HG02623 (cell line): Measurements from ENCODE around the gene RBM38.

Experiments used
- ATAC-seq: cut with Tn5 transposase; IDR thresholded peaks from one replicate; pipeline ENCODE4 v1.9.1; 2021; ENCODE audit warnings: moderate library complexity; ENCODE audit not compliant: unreplicated experiment

The RBM38 gene

DNA sequence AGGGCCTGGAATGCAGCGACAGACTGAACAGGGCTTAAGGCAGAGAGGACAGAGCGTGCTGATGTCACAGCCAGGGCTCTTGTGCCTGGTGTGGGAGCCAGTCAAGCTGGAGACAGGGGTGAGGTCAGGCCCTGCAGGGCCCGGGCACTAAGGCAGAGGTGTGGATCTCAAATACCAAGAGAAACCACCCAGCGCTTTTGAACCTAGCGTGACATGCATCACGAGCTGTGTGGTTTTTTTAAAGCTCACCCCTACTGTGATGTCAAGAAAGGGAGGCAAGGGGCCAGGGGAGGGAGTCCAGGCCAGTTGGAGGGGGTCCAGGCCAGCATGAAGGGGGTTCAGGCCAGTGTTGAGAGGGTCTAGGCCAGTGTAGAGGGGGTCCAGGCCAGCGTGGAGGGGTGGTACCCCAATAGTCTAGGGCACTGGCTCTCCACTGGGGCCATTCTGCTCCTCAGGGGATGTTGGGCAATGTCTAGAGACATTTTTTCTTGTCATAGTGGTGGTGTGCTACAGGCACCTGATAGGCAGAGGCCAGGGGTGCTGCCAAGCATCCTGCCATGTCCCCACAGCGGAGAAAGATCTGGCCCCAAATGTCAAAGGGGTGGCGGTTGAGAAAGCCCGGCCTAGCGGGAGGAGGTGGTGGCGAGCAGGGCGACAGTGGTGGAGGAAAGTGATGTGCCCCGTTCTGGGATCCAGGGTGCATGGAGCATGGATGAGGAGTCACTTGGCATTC lies 42.6 kb downstream of the RBM38 start:
- no peak for ATAC-seq

DNA sequence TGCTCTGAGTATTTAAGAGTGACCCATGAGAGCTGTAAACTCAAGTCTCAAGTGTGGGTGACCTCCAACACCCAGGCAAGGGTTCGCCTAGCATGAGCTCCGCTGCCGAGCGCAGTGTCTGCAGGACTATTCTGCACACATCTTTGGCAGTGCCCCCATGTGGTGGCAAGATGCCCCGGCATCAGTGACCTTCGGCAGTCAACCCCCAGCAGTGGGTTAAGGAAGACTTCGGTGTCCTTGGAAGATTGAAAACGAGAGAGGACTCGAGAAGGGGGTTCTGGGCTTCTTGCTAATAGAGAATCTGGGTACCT lies 43.1 kb downstream of the RBM38 start:
- no peak for ATAC-seq

DNA sequence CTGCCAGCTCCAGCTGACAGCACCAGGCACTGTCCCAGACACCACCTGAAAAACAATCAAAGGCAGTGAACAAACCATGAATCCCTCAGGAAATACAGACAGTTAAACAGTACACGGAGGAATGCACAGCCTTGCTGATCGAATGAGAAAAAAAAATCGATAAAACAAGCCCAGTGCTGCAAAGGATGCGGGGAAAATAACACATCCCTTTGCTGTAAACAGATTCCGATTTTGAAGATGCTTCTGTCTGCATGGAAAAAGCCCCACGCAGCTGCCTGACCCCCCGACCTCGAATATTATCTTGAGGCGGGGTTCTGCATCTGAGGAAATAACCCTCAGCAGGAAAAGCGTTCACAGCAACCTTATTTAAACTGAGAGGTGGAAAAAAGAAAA lies 43.9 kb downstream of the RBM38 start:
- ATAC-seq, result no peak

DNA sequence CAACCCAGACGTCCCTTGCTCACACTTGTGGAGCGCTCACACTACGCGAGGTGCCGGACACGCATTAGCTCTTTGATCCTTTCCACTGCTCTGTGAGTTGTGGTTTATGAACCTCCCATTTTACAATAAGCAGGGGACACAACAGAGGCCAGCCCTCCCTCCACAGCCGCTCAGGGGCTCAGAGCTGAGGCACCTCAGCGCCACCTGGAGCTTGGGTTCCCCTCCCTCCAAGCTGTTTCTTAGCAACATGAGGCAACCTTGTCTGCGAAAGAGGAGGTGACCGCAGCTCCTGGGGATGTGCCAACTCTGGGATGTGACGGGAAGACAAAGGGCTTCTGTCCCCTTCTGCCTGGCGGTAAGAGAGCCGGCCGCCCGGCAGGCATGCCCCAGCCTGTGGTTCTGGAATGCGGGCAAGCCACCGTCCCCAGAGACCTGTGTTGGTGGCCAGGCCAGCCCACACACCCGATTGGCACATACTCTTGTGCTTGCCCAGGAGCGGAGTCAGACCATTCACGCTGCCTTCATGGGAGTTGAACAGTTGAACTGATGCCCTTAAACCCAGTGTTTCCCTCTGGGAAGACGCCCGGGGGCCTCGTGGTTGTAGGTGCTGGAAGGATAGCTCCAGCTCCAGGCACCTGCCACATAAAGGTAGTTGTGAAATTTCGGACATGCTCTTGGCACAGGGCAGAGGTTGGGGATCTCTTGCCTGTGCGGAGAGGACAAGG lies 44.5 kb downstream of the RBM38 start:
- ATAC-seq, result no peak

DNA sequence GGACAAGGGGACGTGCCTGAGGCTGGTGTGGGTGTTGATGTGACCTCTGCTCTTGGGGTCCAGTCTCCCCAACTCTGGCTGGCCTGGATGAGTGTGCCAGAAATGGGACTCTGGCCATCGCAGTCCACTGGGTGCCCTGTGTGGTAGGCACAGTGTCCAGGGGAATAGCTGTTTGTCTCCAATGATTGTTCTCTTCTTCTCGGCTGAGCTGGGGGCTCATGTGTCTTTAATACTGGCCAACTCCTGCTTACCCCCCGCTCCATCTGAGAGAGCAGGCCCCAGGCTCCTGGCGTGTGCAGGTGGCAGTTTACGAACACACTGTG lies 45.0 kb downstream of the RBM38 start:
- no peak for ATAC-seq

DNA sequence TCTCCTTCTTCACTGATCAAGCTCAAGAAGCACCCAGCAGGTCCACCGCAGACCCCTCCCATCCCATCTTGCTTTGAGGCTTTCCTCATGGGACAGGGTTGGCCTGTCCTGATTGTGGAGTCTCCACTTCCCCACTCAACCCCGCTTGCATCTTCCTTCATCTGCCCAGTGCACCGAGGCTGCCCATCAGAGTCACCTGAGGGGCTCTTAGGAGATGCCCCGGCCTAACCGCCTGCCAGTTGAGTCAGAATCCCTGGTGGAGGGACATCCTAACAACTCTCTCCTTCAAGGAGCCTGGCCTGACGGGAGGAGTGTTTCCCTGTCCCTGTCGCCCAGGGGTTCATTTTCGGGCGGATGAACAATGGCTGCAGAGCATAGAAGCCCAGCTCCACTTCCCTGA lies 46.1 kb downstream of the RBM38 start:
- ATAC-seq, result no peak

DNA sequence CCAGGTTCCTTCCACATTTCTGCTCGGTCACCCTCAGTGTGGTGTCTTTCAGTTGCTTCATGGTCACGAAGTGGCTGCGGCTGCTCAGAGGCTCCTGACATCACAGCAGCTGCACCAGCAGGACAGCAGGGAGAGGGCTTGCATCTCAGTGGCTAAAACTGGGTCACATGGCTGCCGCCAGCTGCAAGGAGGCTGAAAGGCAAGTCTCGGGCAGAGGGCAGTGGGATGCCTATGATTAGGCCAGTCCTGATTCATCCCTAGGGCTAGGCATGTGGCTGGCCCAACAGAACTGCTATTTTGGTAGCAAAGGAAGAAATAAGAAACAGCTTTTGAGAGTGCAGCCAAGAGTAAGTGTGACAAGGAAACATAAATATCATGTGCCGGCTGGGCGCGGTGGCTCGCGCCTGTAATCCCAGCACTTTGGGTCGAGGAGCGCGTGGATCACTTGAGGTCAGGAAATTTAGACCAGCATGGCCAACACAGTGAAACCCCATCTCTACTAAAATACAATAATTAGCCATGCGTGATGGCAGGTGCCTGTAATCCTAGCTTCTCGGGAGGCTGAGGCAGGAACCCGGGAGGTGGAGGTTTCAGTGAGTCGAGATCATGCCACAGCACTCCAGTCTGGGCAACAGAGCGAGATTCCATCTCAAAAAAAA lies 46.6 kb downstream of the RBM38 start:
- no peak for ATAC-seq

DNA sequence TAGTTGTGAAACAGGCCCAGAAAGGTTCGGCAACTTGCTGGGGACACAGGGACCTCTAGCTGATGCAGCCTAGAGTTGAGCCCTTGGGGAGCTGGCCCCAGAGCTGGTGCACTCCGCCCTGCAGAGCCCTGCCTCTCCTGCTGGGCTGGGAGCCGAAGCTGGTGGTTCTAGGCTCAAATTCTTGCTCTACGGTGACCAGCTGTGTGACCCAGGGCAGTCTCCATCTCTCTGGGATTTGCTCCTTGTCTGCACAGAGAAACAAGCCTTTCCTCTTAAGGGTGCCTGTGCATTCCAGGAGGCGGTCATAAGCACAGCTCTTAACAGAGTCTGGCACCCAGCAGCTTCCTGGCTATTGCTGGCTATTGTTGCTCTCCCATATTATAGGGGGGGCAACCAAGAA lies 47.4 kb downstream of the RBM38 start:
- no peak for ATAC-seq

DNA sequence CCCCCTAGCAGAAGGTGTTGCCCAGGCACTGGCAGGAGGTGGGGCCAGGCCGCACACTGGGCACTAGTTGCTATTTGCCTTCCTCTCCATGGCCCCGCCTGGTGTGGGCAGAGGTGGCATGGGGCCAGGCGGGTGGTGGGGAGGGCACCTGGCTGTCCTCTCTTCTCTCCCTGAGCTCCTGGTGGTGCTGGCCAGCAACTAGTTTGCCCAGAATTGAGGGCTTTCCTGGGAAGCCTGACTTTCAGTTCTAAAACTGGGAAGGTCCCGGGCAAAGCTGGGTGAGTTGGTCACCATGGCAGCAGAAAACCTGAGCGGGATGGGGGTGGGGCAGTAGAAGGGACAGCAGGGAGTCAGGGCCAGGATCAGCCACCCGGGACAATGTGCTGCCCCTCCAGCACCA lies 48.2 kb downstream of the RBM38 start:
- ATAC-seq, result no peak

DNA sequence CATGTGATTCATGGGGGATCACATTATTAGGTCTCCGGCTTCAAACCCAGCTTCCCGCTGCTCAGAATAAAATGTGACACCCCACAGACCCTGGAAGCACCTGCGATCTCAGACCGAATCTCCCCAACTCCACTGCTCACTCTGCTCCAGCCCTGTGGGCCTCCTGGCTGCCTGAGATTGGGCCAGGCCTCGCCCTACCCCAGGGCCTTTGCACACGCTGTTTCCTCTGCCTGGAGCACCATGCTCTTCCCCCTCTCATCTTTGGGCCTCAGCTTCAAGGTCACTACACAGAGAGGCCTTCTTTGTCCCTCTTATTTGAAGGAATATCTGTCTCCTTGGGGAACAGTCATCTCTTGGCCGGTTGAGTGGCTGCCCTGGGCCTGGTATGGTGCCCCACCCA lies 48.8 kb downstream of the RBM38 start:
- ATAC-seq, result no peak

DNA sequence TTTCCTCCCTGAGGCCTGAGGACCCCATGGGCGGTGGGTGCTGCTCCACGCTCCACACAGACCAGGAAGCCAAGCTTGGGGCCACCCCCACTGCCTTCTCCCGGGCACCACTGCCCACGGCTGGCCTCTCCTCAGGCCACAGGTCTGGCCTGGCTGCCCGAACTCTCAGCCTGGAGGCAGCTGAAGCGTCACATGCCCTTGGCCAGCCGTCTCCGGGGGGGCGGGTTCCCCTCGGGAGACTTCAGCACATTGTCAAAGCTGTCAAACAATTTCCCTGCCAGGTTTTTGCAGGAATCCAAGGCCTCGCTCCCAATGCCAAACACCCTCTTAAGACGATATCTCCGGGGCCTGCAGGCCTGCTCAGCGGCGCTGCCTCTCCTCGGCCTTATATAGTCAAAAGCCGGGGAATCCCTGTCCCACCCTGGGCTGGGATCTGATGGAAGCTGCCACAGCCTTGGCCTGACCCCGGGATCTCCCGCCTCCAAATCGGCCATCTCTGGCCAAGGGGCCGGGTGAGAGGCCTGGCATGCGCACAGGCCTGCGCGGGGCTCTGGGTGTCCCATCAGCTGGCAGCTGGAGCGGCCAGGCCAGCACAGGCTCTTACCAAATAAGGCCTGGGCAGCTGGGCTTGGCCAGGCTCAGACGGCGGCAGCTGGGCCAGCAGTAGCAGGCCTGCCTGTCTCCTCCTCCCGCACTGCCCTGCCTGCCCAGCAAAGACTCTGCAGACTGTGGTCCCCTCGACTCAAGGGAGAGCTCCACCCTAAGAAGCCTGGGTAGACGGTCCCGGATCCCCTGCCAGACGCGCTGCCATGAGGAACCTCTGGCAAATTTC lies 49.7 kb downstream of the RBM38 start:
- ATAC-seq, result no peak

DNA sequence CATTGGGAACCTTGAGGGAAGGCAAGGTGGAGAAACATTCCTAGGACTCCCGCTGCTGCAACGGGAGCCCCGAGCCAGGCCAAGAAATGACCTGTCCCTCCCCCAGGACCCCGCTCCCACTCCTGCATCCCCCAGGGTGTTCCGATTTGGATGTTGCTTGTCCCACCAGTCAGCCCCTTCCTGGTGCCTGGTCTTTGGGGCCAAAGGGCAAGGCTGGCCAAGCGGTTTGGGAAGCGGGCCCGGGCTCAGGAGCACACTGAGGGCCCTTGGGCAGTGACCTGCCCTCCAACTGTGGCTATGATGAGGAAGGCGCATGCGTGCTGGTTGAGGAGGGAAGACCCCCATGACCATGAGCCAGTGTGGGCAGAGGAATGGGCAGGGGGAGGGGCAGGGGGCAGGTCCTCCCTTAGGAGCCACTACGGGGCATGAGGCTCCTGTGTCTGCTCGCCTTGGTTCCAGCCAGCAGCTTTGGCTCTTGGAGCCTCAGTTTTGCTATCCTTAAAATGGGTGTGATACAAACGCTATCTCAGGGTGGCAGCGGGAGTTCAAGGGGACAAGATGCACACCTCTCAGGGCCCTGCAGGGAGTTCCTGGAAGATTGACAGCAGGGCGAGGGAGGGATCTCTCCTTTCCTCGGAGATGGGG lies 50.4 kb downstream of the RBM38 start:
- no peak for ATAC-seq

DNA sequence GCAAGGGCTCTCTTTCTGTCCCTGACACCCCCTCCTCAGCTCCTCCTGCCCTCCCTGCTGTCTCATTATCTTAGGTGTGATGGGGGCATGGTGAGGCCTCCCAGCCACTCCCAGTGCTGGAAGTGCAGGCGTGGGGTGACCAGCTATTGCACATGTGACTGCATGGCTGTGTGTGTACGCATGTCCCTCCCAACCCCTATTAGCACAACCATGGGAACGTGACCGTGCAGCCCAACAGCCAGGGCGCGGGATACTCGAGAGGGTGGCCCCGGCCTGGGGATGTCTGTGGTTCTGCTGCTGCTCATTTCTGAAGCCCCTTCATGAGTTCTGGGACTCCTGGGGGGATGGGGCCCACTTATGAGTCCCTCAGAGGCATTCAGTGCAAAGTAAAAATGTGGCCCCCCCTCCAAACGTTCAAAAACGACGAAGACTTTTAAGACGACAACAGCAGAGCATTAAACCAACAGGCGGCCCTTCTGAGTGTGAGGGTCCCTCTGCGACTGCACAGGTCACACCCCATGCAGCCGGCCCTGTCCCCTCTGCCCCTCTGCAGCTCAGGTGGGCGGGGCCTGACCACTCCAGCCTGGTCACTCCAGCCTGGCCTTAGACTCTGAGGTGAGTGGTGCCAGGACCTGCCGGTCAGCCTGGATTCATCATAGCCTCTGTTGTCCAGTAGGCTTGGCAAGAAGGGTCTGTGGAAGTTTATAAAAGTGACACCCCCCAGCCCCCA lies 51.1 kb downstream of the RBM38 start:
- ATAC-seq, result no peak

DNA sequence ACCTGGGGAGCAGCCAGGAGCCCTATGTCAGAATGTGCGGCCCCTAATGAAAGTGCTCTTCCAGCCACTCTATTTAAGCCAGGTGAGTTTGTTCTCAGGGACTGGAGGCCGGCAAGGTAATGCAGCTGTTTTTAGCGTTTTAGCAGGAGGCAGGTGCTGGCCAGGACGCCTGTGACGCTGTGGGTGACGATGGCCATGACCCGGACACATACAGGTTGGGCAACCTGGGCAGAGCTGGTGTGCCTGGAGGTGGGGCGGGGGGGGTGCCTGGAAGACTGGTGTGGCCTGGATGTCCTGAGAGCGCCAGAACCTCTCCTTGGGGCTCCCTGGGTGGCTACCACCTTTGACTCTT lies 51.7 kb downstream of the RBM38 start:
- no peak for ATAC-seq

DNA sequence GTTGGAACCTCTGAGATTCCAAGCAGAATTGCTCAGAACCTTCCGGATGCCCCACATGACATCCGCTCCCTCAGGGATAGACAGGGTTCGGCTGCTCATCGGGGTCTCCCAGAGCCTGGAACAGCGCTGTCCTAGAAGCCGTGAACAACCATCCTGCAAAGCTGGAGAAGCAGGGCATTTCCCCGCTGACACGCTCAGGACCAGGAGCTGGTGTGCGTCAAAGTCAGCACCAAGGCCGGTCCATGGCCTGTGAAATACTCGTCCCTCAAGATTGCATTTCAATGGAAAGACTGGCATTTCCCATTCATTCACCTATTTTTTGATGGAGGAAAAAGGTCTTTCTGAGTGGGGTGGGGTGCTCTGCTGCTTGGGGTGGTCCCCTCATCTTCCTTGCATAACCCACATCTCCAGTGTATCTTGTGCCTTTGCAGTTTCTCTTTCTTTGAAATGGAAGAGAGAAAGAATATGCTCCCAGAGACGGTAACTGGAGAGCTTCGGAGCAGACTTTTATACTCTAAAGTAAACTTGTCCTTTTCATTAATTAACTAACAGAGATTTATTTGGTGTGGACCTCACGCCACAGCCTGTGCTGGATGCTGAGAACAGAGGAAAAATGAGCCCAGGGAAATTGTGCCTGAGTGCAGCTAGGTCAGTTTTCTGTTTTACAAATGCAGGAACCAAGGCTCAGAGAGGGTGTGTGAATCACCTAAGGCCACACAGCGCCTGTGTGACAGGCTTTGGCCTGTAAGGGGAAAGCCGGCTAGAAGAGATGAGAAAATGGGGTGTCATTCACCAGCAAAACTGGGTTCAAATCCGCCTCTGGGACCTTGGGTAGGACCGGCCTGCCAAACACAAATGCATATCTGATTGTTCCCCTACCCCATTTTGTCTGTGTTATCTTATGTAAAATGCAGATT lies 52.4 kb downstream of the RBM38 start:
- ATAC-seq, result no peak

DNA sequence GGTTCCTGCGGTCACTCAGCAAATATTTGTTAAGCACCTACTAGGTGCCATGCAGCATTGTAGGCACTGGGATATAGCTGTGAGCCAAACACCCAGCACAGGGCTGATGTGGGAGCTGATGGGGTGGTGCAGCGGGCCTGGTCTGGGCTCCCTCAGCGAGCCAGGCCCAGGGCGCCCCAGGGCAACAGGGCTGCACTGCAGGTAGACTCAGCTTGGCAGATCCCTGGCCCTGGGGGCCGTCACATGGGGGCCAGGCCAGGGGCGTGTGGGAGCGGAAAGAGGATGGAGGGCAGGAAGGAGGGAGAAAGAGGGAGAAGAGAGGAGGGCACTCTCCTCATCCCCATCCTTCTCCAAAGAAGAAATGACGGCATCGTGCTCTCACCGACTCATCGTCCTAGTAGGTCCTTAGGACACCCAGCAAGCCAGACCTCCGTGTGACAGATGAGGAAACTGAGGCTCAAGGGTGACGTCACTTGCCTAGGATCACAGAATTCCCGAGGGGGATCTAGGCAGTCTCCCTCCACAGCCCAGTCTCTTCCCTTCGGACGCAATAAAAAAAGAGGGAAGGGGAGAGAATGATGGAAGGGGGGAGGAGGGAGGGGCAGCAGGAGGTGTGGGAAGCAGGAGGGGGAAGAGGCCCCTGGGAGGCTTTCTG lies 53.3 kb downstream of the RBM38 start:
- ATAC-seq, result no peak

DNA sequence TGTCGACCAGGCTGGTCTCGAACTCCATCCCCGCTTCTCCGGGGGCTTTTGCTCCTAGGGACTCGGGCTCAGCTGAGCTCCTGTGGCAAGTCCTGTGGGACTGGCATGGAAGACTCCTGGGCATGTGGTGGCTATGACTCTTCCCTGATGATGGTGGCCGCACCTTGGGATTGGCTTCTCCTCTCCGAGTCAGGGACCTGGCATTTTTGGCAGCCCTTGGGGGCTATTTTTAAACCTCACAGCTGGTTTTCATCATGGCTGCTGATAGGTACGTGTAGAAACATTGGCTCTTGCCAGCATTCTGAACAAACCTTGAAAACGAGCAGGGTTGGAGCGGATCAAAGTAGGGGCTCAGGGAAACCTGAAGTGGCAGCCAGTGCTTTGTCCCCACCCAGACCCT lies 54.1 kb downstream of the RBM38 start:
- ATAC-seq, result no peak

DNA sequence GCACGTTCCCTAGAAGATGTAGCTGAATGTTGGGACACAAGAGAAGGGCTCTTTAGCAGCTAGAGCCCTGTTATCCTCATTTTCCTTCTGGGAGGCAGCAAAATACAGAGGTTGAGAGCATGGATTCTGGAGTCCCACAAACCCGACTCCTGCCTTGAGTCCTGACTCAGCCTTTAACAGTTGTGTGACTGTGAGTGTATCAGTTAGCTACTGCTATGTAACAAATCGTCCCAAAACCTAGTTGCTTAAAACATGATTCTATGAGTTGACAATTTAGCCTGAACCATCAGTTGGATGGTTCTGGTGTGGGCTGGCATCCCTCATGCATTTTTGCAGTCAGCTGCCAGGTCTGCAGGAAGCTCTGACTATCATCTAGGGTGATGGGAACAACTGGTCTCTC lies 54.6 kb downstream of the RBM38 start:
- no peak for ATAC-seq

DNA sequence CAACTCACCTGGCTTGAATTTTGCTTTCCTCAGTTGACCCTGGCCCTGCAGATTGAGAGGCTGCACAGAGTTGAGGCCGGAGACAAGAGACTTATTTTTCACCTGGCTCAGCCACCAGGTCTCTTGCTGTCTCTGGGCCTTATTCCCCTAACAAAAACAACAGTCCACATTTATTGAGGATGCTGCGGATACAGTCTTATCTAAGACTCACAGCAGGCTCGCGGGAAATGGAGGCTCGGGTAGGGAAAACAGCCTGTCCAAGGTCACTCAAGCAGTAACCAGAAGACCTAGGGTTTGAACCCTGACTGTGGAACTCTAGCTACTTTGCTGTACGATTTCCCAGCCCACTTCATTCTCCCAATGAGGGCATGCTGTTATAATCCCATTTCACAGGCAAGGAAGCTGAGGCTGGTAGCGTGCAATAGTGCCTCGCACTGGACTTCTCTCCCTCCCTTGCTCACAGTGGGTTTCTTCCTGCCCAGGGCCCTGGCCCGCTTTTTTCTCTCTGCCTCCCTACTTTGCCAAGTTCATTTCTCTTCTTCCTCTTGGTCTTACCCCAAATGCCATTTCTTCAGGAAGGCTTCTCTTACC lies 57.7 kb downstream of the RBM38 start:
- ATAC-seq, result no peak
